ENCODE measurements around the gene TMEM131. TPM values are rescaled to one million over a fixed set of nuclear protein-coding genes. Genes with fewer than 3 reads are reported as not detected.

The TMEM131 gene
- total RNA-seq, 8 experiments from 2014 or later, result 13.3 to 54.6 (median 20.2) TPM

DNA sequence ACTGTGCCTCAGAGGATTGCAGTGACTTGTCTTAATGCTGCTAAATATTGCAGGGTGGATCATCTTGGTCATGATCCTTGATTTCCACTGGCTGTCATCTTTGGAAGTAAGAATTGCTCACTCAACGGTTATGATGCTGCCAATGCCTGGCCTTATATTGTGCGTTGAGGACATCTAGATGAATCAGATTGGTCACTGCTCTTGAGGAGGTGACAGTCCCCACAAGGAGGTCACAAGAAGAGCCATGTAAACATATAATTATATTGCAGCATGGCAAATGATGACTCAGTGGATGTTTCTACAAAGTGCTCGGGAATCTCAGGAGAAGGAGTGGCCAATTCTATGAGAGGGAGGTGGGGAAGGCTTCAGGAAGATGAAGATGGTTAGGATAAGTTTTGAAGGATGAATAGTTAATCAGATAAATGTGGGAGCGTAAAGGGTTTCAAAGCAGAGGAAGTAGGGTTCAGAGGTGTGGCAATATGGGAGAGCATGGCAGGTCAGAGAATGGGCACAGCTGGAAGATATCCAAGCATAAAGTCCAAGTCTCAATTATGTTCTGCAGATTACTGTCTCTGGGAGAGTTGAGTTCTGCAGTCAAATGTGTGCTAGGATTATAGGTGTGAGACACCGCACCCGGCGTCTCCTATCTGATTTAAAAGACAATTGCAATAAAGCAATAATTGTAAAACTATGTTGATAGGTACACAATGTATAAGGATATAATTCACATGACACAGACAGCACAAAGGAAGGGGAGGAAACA lies 21.3 kb upstream of the TMEM131 start:
- H3K4me3 ChIP-seq, result no peak overlapping the region
- no peak overlapping the region for H3K27ac ChIP-seq
- in situ Hi-C loops (cut with MboI; ENCODE audit: low pct_unique_long_range_greater_than_20kb in 2 of 9, low sequenced_read_pairs in 9 of 9, unreplicated experiment in 9 of 9), result loop anchor here in 1 of 9 experiments (25.0 kb wide), 1 partner anchor 370 kb away; no protein-coding TSS in a partner anchor
- peaks cover 0 to 3% of the 10 kb centered on the region in 2 donors for H3K4me1 ChIP-seq (replicated peaks in 1 of 2)
- WGBS, 10 experiments, result 50 to 100% (median 85%) methylated on average over 1 to 7 of the region's 7 CpGs
- ATAC-seq (replicated peaks in 6 of 8), result peak in 1 of 8 experiments; percentile 28

DNA sequence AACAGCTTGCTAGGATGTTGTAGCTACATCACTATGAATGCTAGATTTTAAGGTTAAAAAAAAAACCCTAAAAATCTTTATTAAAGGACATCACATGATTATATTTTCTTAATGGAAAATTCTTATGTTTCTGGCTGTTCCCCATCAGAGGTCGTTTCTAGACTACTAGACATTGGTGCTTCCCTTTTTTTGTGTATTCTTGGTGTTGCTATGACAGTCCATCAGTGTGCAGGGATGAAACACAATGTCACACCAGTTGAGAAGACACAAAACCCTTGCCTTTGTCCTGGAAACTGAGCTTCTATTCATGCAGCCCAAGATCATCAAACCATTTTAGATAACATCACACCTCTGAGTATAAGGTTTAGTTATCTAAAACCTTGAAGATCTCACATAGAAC lies 19.9 kb upstream of the TMEM131 start:
- H3K27ac ChIP-seq, result no peak overlapping the region
- no peak overlapping the region for H3K4me3 ChIP-seq
- in situ Hi-C loops (cut with MboI; ENCODE audit: low pct_unique_long_range_greater_than_20kb in 2 of 9, low sequenced_read_pairs in 9 of 9, unreplicated experiment in 9 of 9), result loop anchor here in 1 of 9 experiments (25.0 kb wide), 1 partner anchor 372 kb away; no protein-coding TSS in a partner anchor
- no peak for ATAC-seq (replicated peaks in 6 of 8)
- WGBS, 10 experiments, result 0 to 33% (median 13%) methylated on average over 1 of the region's 1 CpG; no CpG with 5 or more reads in 3 of the 10 experiments
- no peaks in the 10 kb centered on the region for H3K4me1 ChIP-seq (replicated peaks in 1 of 2)

DNA sequence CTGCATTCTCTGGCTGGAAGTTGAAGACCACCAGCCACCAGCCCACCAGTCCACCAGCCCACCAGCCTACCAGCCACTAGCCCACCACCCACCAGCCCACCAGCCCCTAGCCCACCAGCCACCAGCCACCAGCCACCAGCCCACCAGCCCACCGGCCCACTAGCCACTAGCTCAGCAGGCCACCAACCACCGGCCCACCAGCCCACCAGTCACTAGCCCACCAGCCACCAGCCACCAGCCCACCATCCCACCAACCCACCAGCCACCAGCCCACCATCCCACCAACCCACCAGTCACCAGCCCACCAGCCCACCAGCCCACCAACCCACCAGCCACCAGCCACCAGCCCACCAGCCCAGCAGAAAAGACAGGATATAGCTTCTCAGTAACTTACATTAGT lies 18.6 kb upstream of the TMEM131 start:
- ATAC-seq (replicated peaks in 6 of 8), result no peak
- in situ Hi-C loops (cut with MboI; ENCODE audit: low pct_unique_long_range_greater_than_20kb in 2 of 9, low sequenced_read_pairs in 9 of 9, unreplicated experiment in 9 of 9), result loop anchor here in 1 of 9 experiments (25.0 kb wide), 1 partner anchor 373 kb away; no protein-coding TSS in a partner anchor
- Histone ChIP-seq H3K4me1 (replicated peaks in 1 of 2) (no peaks in the 10 kb centered on the region), H3K4me3 (no peak overlapping the region), H3K27ac (no peak overlapping the region)
- no CpG with 5 or more reads among the region's 2 CpGs for WGBS, 10 experiments

DNA sequence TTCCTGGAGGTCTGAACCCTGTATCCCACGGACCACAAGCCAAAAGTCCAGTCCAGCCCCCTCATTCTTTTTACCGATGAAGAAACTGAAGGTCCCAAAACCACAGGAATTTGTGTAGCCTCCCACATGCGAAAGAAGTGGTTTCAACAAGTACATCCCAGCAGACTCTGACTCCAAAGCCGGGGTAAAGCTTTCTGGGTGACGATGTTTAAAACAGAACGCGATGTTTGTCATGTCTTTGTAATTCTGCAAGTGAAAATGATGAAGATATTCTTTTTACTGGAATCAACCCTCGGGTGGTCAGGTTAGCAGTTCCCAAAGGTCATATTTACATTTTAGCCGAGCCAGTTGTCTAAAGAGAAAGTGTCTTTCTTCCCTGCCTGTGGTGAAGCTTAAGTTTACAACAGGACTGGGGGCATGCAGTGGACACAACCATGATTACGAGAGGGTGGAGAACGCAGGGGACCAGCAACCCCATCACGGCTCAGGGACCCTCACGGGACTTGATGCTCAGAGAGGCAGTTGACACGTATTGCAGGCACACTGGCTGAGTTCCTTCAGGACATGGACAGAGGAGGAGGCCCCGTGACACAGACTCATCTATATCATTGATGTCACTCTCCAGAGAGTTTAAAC lies 17.8 kb upstream of the TMEM131 start:
- ATAC-seq (replicated peaks in 6 of 8), result no peak
- H3K27ac ChIP-seq, result no peak overlapping the region
- 33 to 90% (median 85%) methylated on average over 5 to 13 of the region's 15 CpGs; no CpG with 5 or more reads in 1 of the 10 experiments for WGBS, 10 experiments
- H3K4me1 ChIP-seq (replicated peaks in 1 of 2), result no peaks in the 10 kb centered on the region
- in situ Hi-C loops (cut with MboI; ENCODE audit: low pct_unique_long_range_greater_than_20kb in 2 of 9, low sequenced_read_pairs in 9 of 9, unreplicated experiment in 9 of 9), result loop anchor here in 1 of 9 experiments (25.0 kb wide), 1 partner anchor 374 kb away; no protein-coding TSS in a partner anchor
- no peak overlapping the region for H3K4me3 ChIP-seq

DNA sequence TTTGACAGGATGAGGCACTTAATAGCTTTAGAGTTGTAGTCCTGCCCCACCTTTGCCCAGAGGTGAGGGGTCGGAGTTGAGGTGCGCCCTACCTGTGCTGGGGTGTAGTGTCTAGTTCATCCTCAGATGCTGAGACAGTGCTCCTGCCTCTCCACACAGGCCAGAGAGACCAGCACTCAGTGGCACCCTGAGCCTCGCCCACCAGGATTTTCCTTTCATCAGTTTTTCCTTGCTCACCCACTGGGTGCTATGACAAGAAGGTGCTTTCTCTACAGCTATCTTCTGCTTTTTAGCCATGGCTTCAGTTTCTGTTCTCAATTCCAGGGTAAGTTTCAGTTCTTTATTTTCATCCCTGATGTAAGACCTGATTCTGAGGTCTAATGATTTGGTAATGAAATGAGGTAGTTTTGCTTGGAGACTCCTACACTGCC lies 16.8 kb upstream of the TMEM131 start:
- Histone ChIP-seq H3K4me1 (replicated peaks in 1 of 2) (no peaks in the 10 kb centered on the region), H3K27ac (no peak overlapping the region), H3K4me3 (no peak overlapping the region)
- WGBS, 10 experiments, result 90 to 100% (median 100%) methylated on average over 1 to 3 of the region's 3 CpGs; no CpG with 5 or more reads in 6 of the 10 experiments
- no peak for ATAC-seq (replicated peaks in 6 of 8)
- in situ Hi-C loops (cut with MboI; ENCODE audit: low pct_unique_long_range_greater_than_20kb in 2 of 9, low sequenced_read_pairs in 9 of 9, unreplicated experiment in 9 of 9), result loop anchor here in 1 of 9 experiments (25.0 kb wide), 1 partner anchor 375 kb away; no protein-coding TSS in a partner anchor

DNA sequence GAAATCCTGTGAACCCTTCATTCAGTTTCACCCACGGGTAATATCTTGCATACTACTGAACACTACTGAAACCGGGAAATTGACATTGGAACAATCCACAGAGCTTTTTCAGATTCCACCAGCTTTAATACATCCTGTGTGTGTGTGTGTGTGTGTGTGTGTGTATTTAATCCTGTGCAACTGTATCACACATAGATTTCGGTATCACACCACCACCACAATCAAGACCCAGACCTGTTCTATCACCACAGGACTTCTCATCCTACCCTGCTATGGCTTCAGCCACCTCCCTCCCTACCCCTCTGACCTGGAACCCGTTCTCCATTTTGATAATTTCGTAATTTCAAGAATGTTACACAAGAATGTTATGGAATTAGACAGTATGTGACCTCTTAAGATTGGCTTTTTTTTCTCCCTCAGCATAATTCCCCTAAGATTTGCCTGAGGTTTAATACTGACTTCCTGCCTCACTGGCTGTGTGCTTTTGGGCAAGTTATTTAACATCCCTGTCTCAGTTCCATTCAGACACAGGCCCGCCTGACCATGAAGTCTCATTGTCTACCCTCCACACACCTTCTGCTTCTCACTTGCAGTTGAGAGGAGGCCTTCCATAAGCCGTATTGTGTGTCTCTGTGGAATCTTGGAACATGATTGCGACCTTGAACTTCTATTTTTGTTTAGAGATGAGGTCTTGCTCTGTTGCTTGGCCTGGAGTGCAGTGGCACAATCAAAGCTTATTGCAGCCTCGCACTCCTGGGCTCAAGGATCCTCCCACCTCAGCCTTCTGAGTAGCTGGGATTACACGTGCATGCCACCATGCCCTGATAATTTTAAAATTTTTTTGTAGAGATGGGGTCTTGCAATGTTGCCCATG lies 14.4 kb upstream of the TMEM131 start:
- in situ Hi-C loops (cut with MboI; ENCODE audit: low pct_unique_long_range_greater_than_20kb in 2 of 9, low sequenced_read_pairs in 9 of 9, unreplicated experiment in 9 of 9), result loop anchor here in 1 of 9 experiments (25.0 kb wide), 1 partner anchor 377 kb away; no protein-coding TSS in a partner anchor
- ATAC-seq (replicated peaks in 6 of 8), result no peak
- WGBS, 10 experiments, result 63 to 92% (median 81%) methylated on average over 2 to 7 of the region's 10 CpGs

DNA sequence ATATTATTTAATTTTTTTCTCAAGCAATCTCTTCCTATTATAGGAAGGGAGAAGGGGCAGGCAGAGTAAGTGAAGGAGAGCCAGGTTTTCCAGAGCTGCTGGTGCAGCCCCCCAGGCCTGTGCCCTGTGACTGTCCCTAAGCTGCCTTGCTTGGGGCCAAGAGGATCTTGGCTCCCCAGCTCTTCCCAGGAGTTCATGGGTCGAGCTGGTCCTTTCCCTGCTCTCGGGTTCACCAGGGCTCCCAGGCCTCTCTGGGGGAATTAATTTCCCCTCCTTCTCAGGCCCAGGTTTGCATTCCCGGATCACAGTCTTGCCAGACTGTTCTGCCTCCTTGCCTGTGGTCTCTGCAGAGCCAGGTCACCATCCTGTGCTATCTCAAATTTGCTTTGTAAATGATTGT lies 12.7 kb upstream of the TMEM131 start:
- no peak overlapping the region for H3K27ac ChIP-seq
- 0 to 100% (median 60%) methylated on average over 1 to 3 of the region's 3 CpGs; no CpG with 5 or more reads in 3 of the 10 experiments for WGBS, 10 experiments
- no peak overlapping the region for H3K4me3 ChIP-seq
- in situ Hi-C loops (cut with MboI; ENCODE audit: low pct_unique_long_range_greater_than_20kb in 2 of 9, low sequenced_read_pairs in 9 of 9, unreplicated experiment in 9 of 9), result loop anchor here in 1 of 9 experiments (25.0 kb wide), 1 partner anchor 379 kb away; no protein-coding TSS in a partner anchor
- no peaks in the 10 kb centered on the region for H3K4me1 ChIP-seq (replicated peaks in 1 of 2)
- ATAC-seq (replicated peaks in 6 of 8), result no peak

More for the DNA sequence above, 14.4 kb upstream of the TMEM131 start:
- H3K4me3 ChIP-seq, result no peak overlapping the region
- H3K4me1 ChIP-seq (replicated peaks in 1 of 2), result no peaks in the 10 kb centered on the region
- H3K27ac ChIP-seq, result no peak overlapping the region

DNA sequence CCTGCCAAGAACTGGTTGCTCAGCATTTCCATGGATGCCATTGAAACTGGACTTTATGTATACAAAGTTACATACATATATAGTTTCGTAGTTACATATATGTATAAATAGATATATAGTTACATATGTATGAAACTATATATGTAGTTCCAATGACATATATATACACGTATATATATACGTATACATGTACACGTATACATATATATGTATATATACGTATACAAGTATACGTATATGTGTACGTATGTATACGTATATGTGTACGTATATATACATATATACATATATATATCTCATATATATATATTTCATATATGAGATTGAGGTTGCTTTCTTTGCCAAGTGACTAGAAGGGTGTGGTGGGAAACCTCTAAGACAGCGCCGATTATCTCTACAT lies 10.6 kb upstream of the TMEM131 start:
- ATAC-seq (replicated peaks in 6 of 8), result no peak
- in situ Hi-C loops (cut with MboI; ENCODE audit: low pct_unique_long_range_greater_than_20kb in 2 of 9, low sequenced_read_pairs in 9 of 9, unreplicated experiment in 9 of 9), result loop anchor here in 1 of 9 experiments (25.0 kb wide), 1 partner anchor 381 kb away; no protein-coding TSS in a partner anchor
- H3K4me3 ChIP-seq, result no peak overlapping the region
- 58 to 100% (median 96%) methylated on average over 1 to 11 of the region's 11 CpGs; no CpG with 5 or more reads in 1 of the 10 experiments for WGBS, 10 experiments
- no peak overlapping the region for H3K27ac ChIP-seq
- no peaks in the 10 kb centered on the region for H3K4me1 ChIP-seq (replicated peaks in 1 of 2)

DNA sequence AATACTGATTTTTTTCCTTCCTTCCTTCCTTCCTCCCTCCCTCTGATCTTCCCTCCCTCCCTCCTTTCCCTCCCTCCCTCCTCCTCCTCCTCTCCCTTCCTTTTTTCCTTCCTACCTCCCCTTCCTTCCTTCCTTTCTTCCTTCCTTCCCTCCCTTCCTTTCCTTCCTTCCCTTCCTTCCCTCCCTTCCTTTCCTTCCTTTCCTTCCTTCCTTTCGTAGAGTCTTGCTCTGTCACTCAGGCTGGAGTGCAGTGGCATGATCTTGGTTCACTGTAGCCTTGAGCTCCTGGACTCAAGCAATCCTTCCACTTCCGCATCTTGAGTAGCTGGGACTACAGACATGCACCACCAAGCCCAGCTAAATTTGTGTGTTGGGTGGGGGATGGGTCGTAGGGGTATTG lies 8.9 kb upstream of the TMEM131 start:
- H3K27ac ChIP-seq, result no peak overlapping the region
- H3K4me3 ChIP-seq, result no peak overlapping the region
- WGBS, 10 experiments, result no CpG with 5 or more reads among the region's 3 CpGs
- in situ Hi-C loops (cut with MboI; ENCODE audit: low pct_unique_long_range_greater_than_20kb in 2 of 9, low sequenced_read_pairs in 9 of 9, unreplicated experiment in 9 of 9), result loop anchor here in 1 of 9 experiments (25.0 kb wide), 1 partner anchor 383 kb away; no protein-coding TSS in a partner anchor
- no peak for ATAC-seq (replicated peaks in 6 of 8)
- H3K4me1 ChIP-seq (replicated peaks in 1 of 2), result peaks cover 0 to 5% of the 10 kb centered on the region in 2 donors

DNA sequence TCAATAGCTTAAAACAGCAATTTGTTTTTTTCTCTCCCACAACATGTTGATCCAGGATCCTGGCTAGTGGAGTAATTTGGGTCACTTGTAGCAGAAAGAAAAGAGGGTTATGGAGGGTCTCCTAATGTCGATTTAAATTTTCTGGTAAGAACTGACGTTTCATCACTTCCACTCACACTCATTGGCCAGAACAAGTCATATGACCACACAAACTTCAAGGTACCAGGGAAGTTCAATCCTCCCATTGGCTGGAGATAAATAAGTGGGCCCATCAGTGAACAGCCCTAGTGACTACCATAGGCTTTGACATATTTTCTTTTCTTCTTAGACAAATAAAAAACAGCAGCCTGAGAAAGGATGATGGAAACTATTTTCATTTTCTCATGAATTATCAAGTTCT lies 8.3 kb upstream of the TMEM131 start:
- 50 to 100% (median 91%) methylated on average over 1 to 2 of the region's 2 CpGs; no CpG with 5 or more reads in 2 of the 10 experiments for WGBS, 10 experiments
- H3K27ac ChIP-seq, result no peak overlapping the region
- no peak overlapping the region for H3K4me3 ChIP-seq
- ATAC-seq (replicated peaks in 6 of 8), result no peak
- in situ Hi-C loops (cut with MboI; ENCODE audit: low pct_unique_long_range_greater_than_20kb in 2 of 9, low sequenced_read_pairs in 9 of 9, unreplicated experiment in 9 of 9), result loop anchor here in 1 of 9 experiments (25.0 kb wide), 1 partner anchor 383 kb away; no protein-coding TSS in a partner anchor
- peaks cover 0 to 8% of the 10 kb centered on the region in 2 donors for H3K4me1 ChIP-seq (replicated peaks in 1 of 2)

DNA sequence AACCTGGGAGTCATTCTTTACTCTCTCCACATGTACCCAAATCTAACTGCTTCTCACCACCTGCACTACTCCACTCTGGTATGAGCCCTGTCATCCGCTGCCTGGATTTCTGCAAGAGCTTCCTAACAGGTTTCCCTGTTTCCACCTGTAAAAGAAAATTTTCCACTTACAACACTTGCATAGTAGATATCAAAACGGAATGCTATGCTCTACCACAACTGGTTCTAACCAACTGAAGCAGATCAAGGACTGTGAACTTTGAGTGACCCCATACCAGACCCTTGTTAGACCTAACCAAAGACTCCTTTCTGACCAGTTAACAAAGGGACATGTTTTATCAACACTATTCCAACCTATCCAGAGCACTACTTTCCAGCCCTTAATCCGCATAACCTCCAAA lies 3.8 kb upstream of the TMEM131 start:
- no peak for ATAC-seq (replicated peaks in 6 of 8)
- in situ Hi-C loops (cut with MboI; ENCODE audit: low pct_unique_long_range_greater_than_20kb in 2 of 9, low sequenced_read_pairs in 9 of 9, unreplicated experiment in 9 of 9), result no loop called here
- peaks cover under 1 to 12% of the 10 kb centered on the region in 2 donors for H3K4me1 ChIP-seq (replicated peaks in 1 of 2)
- WGBS, 10 experiments, result 67 to 100% (median 89%) methylated on average over 1 to 3 of the region's 3 CpGs; no CpG with 5 or more reads in 2 of the 10 experiments
- no peak overlapping the region for H3K27ac ChIP-seq
- no peak overlapping the region for H3K4me3 ChIP-seq

DNA sequence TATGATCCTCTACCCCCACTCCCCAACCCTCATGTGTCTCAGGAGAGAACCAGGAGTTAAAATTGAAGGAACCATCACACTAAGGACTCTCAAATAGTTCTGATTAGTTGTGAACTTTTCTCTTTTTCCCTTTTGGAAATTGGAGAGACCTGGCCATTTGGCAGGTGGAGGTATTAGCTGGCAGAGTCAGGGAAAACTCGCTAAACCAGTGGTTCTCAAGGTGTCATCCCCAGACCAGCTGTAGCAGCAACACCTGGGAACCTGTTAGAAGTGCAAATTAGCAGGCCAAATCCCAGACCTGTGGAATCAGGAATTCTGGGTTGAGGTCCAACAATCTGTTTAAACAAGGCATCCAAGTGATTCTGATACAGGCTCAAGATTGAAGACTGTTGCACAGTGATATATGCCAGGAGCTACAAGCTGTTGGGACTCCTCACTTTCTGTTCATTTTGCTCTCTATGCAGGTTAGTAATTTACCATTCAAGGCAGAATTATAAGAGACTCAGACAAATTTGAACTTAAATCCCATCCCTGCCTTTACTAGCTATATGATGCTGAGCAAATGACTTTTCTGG lies 2.8 kb upstream of the TMEM131 start:
- 17 to 100% (median 100%) methylated on average over 1 of the region's 1 CpG; no CpG with 5 or more reads in 7 of the 10 experiments for WGBS, 10 experiments
- no peak overlapping the region for H3K27ac ChIP-seq
- H3K4me1 ChIP-seq (replicated peaks in 1 of 2), result peaks cover 9 to 18% of the 10 kb centered on the region in 2 donors
- no peak overlapping the region for H3K4me3 ChIP-seq
- ATAC-seq (replicated peaks in 6 of 8), result no peak
- in situ Hi-C loops (cut with MboI; ENCODE audit: low pct_unique_long_range_greater_than_20kb in 2 of 9, low sequenced_read_pairs in 9 of 9, unreplicated experiment in 9 of 9), result no loop called here
